Medulla oblongata (tissue), 1 donor: ENCODE results near the gene MBD5.
A peak's percentile ranks its signal among the peaks of the same experiment; 100 is the strongest.

Experiments
- DNase-seq: peaks from one replicate; pipeline ENCODE4 v3.0.0-alpha.2; 2015; ENCODE audit errors: extremely low spot score

MBD5 gene

GRCh38 chr2:148461876-148462275, 441.0 kb downstream of the MBD5 start:
- DNase-seq: no peak

DNA sequence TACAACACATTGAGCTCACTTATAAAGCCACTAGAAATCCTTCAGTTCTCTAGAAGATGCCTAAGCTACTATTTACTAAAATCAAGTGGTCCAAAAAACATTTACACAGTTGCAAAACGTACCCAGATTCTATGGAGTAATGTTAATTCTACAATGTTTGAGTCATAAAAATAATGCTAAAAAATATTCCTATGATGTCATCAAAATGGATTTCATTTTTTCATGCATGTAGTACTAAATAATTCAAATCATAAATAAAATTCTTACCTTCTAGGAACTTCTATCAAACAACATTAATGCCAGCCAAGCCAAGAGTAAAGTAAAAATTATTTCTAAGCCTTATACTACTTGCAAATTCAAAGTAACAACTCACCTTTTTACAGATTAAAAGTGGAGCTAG, 454.7 kb downstream of the MBD5 start:
- no peak for DNase-seq

DNA sequence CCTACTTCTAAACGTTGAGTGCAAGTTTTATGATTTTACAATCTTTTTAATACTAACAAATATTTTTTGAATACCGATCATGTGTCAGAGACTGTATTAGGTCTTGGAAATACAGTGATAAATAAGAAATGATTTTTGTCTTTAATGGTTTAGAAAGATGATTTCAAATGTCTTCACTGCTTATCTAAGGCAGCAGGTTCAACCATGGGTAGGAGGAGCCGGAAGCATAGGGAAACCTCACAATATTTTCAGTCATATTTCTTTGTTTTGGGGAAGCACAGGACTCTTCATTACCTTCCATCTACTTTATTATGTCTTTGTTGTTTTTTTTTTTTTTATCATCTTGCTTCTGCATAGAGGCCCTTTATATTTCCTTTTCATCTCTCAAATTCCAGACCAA, 458.5 kb downstream of the MBD5 start:
- no peak for DNase-seq

DNA sequence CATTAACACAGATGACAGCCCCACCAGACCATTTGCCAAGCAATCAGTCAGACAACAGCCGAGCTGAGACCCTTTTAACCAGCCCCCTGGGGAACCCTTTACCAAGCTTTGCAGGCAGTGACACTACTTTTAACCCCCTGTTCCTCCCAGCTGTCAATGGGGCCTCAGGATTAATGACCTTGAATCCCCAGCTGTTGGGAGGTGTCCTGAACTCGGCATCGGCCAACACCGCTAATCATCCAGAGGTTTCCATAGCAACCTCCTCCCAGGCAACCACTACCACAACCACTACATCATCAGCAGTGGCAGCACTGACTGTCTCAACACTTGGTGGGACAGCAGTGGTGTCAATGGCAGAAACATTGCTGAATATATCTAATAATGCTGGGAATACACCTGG, 462.8 kb downstream of the MBD5 start:
- DNase-seq: no peak

- DNase-seq: no peak
Observed at GRCh38 chr2:148484066-148484465, 463.2 kb downstream of the MBD5 start.

GRCh38 chr2:148486655-148487054, 465.8 kb downstream of the MBD5 start:
- no peak for DNase-seq

- DNase-seq: no peak
Observed at GRCh38 chr2:148487439-148487838, 466.5 kb downstream of the MBD5 start.

- no peak for DNase-seq
Observed at GRCh38 chr2:148490840-148491439, 470.0 kb downstream of the MBD5 start.

GRCh38 chr2:148493822-148494563, 473.1 kb downstream of the MBD5 start:
- DNase-seq: no peak

DNA sequence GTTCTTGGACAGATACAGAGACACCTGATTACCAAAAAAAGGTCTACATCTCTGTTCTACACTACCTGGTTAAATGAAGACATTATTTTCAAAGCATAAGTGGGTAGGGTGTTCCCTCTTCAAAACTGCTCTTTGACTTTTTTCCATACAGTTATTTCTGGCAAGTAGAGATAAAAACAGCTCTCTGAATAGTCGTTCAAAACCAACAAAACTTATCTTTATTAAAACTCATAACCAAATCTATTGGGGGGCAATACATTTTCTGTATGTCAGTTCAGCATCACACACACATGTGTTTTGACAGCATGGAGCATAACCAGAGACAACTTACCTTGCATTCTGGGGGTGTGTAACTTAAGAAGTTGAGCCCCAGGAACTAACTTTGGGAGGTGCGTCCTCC, 474.7 kb downstream of the MBD5 start:
- no peak for DNase-seq

DNA sequence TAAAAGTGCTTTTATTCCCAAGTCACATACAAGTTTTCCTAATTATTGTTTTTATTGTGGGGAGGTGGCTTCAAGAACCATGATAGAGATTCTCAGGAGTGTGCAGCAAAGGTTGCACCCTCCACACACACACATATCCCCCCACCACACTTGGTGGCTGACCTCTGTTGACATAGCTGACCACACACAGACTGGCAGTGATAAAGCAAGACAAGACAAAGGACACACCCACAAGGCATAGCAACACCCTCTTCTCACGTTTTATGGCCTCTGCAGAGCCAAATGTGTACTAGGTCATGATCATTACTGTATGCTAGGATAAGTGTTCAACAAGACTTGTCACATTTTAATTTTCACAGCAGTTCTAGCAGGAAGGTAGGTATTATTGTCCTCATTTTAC, 480.7 kb downstream of the MBD5 start:
- no peak for DNase-seq

DNA sequence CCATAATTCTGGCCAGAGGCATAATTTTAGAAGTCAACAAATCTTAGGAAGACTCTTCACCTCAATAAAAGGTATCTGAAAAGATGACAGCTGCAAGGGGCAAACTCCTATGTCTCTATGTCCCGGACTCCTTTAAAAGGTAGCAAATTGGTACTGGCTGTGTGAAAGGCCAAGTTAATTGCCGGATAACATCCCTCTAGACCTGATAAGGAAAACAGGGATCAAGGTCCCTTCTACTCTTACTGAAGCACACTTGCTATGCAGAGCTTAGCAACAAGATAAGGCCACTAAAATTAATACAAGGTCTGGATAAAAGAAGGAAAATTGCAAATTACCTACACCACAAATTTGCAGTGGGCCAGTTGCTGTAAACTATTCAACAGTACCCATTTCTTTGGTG, 482.6 kb downstream of the MBD5 start:
- DNase-seq: no peak

DNA sequence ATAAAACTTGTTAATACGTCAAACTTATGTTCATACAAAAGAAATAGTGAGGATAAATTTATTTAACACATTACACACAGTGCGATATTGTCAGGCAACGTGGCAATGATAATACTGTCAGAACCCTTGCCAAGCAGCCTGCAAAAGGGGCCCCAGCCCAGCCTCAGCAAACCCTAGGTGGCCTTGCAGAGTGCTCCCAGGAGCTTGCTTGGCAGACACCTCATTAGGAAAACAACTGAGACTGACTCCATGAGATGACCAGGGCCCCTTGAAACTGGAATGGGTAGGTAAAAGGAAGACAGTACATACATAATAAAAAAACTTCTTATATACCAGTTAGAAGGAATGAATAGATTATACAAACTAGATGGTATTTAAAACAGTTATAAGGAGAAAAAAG, 487.1 kb downstream of the MBD5 start:
- DNase-seq: no peak

- no peak for DNase-seq
Observed at GRCh38 chr2:148508878-148509287, 488.0 kb downstream of the MBD5 start.

DNA sequence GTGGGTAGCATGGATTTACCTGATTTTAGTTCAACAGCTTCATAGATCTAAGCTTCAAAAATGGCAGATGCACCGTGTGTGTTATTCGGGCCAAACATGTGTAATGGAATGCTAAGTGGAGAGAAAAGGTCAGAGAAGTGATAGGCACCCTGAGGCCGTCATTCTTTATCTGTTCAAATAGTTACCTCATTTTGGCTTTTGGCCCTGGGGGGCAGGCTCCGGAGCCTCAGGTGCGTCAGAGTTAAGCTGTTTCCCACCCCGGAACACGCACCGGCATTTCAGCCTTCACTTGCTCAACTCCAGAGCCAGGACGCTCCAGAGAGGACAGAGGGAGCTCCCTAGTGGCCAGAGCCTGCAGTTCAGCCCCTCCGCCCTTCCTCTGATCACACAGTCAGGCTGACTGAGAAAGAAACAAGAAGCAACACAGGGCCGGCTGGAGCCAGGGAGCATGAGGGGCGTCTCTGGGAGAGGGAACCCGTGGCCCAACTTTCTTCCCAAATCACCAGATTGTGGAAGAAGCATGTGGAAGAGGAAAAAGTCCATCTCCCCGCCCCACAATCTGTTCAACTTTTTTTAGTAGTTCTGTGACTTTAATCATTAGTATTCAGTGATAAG, 488.5 kb downstream of the MBD5 start:
- peak; percentile 91 for DNase-seq

DNA sequence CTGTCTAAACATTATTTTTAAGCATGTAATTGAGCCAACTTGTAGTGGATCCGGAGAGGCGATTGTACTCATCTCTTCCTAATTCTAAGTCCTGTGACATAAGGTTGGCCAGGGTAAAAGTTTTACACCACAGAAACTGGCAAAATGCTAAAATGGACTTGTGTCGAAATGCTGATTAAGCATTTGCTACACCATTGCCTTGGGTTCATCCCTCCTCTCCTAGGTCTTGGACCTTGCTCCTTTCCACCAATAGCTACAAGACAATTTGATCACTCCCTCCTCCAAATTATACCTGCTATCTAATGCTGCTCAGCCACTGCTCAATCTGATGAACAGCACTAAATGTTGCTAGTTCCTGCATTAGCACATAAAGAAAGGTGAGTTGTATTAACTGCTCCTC, 491.0 kb downstream of the MBD5 start:
- no peak for DNase-seq

- DNase-seq: no peak
Observed at GRCh38 chr2:148512501-148512900, 491.6 kb downstream of the MBD5 start.

GRCh38 chr2:148513427-148513826, 492.5 kb downstream of the MBD5 start:
- no peak for DNase-seq

DNA sequence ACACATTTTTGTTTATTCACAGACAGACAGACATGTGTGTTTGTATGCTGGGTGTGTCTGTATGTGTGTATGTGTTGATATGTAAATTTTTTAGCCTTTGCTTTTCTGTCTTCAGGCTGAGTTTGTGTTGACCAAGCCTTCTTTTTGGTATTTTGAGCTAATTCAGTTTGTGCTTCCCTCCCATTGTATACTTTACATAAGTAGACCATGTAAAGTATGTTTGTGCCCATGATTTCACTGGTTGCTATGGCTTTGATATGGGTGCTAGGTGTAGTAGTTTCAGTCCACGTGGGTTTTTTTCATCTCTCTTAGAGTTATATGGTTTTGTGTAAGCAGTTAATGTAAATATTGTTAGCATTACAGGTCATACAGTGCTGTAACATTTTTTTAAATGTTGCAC, 494.2 kb downstream of the MBD5 start:
- no peak for DNase-seq

DNA sequence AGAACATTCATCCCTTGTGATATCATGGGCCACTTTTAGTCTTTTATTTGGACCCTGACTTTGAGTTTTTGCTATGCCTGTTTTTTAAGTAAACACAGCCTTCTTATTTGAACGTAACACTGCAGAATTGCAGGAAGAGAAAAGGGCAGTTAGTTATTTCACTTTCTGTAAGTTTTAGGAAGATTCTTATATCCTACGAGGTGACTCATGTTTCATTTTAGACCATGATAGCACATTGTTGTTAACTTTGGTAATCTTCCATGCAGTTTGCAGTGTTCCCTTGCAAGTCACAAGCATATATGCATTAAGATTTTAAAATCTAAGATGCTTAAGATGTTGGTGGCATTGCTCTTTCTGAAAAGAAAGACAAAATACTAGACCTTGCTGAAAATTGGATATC, 495.1 kb downstream of the MBD5 start:
- DNase-seq: no peak

GRCh38 chr2:148517296-148517695, 496.4 kb downstream of the MBD5 start:
- no peak for DNase-seq

DNA sequence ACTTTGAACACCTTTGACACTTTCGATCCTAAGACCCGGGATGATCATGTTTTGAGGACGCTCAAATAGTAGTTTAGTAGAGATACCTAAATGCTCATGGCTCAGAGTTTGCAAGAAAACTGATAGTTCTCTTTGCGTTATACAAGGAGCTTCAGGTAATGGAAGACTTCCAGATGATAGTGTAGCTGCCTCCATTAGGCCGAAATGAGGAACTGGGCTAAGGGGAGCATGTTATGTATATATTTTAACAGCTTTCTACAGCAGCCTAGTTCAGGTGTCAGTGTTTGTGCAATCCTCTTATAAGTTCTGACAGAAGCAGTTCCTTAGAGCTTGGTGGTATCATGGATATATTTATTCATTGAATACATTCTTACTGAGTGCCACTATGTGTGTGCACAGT, 496.9 kb downstream of the MBD5 start:
- DNase-seq: no peak

GRCh38 chr2:148519013-148519412, 498.1 kb downstream of the MBD5 start:
- no peak for DNase-seq
